ENCODE measurements around the gene CFAP45.
A peak's percentile ranks its signal among the peaks of the same experiment; 100 is the strongest.

CFAP45 gene, protein sequence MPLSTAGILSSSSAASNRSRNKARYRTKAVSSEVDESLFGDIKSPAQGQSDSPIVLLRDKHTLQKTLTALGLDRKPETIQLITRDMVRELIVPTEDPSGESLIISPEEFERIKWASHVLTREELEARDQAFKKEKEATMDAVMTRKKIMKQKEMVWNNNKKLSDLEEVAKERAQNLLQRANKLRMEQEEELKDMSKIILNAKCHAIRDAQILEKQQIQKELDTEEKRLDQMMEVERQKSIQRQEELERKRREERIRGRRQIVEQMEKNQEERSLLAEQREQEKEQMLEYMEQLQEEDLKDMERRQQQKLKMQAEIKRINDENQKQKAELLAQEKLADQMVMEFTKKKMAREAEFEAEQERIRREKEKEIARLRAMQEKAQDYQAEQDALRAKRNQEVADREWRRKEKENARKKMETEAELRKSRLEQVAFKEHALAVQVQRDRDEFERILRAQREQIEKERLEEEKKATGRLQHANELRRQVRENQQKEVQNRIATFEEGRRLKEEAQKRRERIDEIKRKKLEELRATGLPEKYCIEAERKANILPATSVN

DNA sequence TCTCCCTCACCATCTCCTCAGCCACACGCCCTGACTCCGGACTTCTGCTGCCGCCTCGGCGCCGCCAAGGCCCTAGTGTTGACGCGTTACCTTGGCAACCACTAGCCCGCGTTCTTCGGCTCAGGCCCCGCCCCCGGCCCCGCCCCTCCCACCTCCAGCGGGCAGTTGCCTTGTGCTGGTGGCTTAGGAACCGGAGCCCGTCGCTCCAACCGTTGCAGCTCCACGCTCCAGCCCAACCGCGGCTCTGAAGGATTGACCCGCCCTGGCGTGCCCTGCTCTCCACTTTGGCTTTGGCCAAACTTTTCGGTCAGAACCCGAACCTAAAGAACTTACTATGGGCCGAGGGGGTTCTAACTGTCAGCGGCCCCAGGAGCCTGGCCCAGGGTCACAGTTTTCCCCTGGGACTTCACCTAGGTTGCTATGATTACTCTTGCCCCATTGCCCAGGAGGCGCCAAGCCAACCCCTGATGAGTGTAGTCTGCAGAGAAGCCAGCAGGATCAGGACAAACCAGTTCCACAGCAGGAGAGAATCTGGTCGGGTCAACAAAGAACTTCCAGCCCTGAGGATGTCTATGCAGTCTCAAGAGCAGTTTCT is at the start of gene CFAP45:
Gene CFAP45, minus strand, starts transcription at position 80 of the 595 bp plus-strand sequence. Its CDS starts 67 bp downstream, at position 13.
- no peak for DNase-seq

DNA sequence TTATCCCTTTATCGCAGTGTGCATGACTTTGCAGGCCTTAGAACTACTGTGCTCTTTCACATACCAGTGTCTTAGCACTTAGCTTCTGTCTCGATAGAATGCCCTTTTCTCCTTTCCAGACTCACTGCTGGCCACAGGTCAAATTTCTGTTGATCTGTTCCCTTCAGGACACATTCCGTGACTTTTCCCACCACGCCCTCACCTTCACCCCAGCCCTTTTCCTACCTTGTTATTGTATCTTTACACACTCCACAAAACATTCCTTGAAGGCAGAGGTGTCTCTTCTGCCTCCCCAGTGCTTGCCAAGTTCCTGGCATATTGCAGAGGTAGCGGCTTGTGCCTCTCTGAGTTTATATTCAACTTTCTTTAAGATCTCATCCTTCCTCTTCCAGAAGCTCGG is 49.2 kb upstream of the CFAP45 start:
- DNase-seq: no peak

DNA sequence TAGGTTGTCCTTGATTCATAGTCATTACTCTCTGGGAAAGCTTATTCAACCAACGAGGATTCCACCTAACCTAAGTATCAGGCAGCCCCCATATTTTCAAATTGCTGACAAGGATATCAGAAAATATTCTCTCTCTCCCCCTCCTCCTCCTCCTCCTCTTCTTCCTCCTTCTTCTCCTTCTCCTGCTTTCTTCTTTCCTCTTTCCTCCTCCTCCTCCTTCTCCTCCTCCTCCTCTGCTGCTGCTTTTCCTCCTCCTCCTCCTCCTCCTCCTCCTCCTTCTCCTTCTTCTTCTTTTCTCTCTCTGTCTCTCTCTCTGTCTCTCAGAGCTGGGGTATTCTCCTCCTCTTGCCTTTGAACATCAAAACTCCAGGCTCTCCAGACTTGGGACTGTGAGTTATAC is 48.0 kb upstream of the CFAP45 start:
- no peak for DNase-seq

DNA sequence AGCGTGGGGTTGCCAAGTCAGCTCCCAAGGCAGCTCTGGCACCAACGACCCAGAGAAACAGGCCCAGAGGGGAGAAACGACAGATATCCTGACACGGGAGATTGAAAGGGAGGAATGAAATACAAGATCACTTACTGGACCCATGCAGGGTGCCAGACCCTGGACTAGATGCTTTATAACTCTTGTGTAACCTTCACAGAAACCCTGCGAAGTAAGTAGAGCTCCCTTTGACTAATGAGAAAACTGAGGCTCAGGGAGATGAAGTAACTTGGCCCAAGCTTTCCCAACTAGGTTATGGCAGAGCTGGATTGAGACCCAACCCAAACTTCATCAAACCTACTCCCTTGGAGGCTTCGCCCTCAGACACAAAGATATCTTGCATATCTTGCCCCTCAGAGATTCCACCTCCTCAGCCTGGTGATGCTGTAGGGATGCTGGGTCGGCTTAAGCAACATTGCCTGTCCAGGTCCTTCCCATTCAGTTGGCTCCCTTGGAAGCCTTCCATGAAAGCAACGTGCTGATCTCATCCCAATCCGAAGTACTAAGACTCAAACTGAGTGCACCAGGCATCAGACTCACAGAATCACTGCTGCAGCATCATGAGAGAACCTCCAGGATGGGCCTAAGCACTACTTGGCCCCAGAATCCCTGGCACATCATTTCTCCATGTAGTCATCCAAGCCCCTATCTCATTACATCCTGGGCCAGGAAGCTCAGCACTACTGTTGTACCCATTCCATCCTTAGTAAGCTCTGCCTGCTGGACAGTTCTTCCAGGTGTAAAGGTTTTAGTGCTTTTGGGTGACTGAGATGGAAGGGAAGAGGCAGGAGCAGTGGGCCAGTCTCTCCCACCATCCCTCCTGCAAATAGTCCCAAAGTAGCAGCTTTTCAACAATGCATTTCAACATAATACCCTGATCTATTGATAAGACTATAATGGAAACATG is 46.5 kb upstream of the CFAP45 start:
- DNase-seq: no peak

DNA sequence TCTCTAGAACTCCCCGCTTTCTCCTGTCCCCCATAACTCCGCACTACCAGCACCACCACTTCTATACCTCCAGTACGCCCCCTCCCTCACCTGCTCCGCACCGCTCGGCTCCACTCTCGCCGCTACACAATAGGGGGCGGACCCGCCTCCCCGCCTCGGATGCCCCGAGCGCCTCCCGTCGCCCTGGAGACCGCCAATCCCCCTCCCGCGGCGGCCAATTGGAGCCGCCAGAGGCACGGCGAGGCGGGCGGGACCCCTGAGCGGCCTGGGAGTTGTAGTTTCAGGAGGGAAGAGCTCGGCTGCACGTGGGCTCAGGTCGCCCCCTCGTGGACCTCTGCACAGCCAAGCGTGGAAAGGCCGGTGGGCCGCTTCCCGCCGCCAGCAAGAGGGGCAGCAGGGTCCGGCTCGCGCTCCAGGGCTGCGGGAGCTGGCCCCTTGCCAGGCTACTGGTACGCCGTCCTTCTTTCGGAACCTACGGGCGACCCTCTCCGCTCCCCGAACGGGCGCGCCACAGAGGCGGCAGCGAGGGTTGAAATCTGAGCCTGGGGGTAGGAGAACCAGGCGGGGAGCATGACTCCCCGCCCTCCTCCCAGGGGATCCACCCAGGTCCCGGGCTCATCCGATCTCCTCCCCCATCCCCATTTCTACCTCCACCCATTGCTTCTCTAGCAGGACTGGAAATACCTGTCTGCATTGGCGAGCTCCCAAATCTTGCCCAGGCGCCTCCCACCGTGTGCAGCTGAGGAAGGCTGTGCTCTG is 45.7 kb upstream of the CFAP45 start, which contains the start of gene IGSF9:
Gene IGSF9, minus strand, starts transcription at position 131 of the 759 bp plus-strand sequence. CDS start 2,159 bp downstream, outside the sequence.
- peak; percentile 84 for DNase-seq

DNA sequence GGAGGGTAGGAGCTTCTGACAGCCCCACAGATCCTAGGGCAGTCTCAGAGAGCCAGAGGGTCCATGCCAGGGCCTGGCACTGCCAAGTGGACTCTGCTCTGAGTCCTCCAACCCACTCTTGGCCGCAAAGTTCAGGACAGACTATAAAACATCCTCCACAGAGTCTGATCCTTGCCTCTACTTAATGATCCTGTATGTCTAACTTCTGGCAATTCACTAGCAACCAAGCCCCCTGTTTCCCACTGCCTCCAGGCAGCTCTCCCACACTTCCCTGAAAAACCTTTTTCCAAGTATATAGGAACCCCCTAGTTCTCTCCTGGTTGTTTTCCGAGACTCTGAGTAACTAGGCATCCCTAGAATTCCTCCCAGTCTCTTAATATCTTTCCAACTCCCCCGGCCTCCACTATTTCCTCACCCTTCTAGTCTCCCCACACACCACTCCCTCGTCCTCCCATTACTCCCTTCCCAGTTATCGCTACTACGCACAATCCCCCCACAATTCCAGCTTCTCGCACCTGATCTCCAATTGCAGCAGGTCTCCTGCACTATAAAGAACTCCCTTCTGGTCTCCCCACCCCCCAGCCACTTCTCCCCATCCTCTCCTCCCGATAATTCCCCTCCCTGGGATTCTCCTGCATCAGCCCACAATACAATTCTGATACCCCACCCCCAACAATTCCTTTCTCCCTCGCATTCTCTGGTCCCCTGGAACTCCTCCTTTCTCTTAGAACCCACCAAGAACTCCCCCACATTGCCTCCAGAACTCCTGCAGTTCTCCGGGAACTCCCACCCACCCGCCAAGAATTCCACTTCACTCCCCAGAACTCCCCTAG is 44.9 kb upstream of the CFAP45 start:
- DNase-seq: no peak

DNA sequence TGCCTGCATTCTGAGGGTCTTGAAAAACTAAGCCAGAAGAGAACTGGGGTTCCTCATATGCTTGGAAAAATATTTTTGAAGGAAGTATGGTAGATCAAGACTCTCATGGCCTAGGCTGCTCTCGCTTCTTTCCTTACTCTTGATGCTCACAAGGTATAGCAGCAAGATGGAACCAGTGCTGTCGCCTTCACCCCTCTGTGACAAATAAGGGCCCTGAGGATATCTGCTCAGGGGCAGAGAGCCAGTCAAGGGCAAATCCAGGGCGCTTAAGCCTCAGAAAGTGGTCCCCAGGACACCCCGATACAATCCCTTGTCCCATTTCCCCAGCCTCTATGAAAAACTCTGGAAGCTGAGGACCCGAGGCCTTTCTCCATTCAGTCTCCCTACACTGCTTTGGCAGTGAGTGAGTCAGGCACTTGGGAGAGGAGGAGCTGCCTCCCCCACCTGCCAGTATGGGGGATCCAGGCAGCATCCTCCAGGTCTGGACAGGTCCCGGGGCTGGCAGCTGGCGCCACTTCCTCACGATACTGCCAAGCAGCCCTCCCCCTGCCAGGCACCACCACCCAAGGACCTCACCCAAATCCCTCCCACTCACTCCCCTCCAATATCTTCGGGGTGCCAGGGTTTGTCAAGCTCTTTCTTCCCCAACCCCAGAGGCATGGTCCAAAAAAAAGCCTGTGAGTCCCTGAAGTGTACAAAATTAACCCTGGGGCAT is 44.1 kb upstream of the CFAP45 start:
- no peak for DNase-seq

DNA sequence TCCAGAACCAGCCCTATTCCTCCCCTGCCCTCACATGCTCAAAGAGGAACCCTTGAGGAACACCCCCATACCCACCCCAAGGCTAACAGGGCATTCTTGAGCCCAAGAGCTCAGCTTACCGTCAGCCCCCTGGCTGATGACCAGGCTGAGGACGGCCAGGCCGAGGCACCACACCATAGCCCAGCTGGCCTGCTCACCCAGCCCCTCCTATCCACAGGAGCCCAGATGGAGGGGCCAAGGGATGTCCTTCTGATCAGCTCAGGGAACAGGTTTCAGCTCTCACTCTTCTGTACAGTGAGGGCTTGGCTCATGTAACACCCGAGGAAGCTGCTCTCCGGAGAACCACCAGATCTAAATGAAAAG is 43.3 kb upstream of the CFAP45 start:
- no peak for DNase-seq

DNA sequence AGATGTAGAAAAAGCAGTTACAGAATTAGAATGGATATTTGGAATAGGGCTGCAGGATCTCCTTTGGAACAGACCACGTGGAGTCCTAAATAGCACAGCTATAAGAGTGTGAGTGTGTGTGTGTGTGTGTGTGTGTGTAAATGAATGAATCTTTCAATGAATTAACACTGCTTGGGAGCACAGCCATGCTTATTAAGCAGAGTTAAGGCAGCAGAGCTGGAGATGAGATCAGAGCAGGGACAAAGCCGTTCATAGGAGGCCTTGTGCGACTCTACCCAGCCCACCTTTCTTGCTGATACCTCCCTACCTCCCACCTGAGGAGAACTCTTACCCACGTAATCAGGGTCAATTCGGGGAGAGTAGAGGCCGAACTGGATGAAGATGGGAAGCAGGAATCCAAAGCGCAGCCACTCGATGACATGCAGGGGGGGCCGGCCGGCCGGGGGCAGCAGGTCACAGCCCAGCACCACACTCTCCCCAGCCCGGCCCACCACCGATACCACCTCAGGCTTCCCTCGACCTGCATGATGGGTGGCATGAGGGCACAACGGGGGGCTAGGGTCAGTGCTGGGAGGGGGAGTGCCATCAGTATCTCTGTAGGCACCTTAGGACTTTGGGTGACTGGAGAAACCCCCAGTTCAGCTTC is 42.8 kb upstream of the CFAP45 start:
- DNase-seq: no peak

DNA sequence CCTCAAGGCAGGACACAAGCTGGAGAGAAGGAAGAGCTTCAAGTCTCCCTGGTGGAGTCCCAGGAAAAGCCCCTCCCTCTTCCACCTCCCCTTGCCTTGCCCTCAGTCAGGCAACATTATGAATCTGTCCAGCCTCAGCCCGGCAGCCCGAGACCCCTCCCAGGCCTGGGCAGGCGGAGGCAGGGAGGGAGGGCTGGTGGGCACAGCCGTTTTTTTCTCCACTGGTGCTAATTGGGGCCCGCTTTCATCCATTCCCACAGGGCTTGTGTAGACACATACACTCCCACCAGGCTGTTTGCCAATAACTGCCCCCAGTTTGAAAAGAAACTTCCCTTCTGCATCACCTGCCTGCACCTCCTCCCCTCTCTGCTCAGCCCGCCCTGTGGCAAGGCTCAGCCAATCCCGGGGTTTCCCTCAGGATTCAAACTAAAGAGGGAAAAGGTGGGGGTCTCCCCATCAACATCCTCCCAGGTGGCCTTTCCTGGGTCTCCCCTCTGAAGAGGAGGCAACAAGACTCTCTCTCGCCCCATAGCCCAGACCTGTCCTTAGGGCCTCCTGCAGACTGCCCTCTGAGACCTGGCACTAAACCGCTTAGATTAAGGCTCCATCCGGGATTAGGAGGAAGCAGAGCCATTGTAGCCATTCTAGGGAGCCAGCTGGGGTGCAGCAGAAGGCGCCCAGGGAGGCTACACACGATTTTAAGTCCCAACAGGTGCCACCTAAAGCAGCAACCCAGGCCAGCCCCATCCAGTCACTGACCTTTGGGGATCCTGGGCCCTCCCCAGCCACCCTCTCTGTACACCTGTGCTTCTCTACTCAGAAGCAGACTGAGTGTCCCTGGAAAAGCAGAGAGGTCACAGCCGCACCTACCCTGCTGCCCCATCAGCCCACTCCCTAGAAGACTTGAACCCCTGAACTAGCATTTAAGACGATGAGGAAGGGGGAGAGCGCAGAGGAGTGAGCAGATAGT is 41.9 kb upstream of the CFAP45 start:
- no peak for DNase-seq

DNA sequence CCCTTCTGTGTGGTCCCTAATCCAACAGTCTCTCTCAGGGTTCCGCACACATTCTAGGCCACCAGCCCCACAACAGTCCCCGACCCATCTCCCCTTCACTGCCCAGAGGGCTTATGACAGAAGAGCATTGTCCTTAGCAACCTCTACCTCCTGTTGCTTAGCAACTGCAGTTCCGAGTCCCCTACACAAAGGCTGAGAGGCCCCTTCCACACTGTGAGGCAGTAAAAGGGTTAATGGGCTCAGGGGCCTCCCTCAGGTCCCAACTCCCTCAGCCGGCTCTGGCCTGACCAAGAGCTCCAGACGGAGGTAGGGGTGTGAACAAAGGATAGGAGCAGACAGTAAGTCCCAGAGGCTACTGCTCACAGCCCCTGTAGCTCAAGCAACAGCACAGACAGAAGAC is 41.2 kb upstream of the CFAP45 start:
- no peak for DNase-seq

DNA sequence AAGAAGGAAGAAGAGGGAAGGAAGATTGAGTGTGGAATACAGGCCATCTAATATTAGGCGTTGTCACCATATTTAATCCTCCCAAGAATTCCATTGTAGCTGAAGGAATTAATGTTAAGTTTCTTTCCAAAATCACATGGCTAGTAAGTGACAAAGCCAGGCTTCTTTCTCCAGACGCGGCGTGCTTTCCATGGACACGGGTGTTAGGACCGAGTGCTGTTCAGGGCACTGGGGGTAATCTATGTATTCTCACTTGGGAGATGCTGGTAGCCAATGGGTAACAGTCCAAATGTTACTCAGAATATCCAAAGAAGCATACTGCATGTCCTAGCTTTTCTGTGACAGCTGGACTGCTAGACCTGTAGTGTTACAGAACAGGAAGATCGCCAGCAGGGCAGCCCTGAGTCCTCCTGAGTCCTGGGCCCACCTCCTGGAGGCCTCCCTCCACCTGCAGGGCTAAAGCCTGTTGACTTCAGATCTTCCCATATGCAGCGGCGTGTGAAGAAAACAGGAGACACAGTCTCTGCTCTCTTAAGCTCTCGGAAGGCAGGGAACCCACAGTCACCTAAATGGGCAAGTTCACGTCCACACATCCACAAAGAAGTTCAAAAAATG is 40.1 kb upstream of the CFAP45 start:
- DNase-seq: no peak

DNA sequence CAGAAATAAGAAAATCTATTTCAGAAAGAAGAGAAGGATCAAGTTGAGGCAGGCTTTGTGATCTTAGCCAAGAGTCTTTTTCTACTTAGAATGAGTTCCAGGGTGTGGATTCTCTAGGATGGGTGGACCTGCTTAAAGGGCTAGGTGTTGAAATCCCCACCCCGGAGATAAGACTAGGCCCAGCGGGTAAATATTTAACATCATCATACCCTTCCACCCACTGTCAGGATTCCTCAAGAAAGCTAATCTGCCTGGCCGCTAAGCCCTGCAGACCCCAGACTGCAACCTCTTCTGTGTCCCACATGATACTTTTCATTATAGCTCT is 39.7 kb upstream of the CFAP45 start:
- DNase-seq: no peak

DNA sequence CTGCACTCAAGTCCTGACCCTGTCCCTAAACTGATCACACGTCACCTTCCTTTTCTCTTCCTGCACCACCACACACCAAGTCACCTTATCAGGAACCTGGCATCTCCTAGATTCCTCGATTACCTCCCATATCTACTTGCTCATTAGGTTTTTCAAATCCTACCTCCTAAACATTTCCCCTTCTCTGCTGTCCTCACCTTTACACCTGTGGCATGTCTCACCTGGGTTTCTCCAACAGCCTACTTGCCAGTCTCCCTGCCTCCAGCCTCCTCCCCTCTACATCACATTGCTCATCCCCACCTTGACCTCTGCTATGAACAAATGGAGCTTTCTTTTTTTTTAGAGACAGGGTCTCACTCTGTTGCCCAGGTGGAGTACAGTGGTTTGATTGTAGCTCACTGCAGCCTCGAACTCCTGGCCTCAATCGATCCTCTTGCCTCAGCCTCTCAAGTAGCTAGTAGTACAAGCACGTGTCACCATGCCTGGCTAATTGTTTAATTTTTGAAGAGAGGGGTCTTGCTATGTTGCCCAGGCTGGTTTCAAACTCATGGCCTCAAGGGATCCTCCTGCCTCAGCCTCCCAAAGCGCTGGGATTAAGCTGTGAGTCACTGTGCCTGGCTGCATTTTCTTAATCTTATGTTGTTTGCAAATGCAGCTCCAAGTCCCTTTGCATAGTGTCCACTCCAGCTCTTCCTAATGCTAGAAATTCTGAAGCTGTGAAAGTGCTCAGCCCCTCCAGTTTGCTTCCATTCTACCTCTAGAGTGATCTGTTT is 39.1 kb upstream of the CFAP45 start:
- no peak for DNase-seq

DNA sequence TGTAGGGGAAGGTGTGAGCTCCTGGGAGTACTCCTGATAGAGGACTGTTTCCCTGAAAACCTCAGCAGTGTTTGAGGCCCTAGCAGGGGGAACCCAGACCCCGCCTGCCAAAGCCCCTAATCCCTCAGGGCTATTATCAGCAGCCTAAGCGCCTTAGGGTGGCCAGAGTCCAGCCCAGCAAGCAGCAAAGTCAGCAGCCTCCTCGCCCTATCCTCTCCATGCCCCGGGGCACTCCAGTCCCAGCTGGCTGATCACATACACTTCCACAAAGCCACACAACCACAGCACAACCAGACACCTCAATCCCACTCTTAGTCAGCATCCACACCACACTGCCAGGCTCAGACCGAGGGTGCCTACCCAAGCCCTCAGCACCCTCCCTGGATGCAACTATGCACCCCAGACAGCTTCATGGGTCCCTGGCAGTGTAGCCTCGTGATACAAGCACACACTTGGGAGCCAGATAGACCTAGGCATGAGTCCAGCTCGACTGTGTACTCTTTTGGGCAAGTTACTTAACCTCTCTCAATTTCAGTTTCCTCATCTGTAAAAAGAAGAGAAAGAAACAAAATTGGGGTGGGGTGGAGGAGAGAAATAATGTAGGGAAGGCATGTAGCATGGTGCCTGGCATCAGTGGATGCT is 38.4 kb upstream of the CFAP45 start:
- DNase-seq: no peak

DNA sequence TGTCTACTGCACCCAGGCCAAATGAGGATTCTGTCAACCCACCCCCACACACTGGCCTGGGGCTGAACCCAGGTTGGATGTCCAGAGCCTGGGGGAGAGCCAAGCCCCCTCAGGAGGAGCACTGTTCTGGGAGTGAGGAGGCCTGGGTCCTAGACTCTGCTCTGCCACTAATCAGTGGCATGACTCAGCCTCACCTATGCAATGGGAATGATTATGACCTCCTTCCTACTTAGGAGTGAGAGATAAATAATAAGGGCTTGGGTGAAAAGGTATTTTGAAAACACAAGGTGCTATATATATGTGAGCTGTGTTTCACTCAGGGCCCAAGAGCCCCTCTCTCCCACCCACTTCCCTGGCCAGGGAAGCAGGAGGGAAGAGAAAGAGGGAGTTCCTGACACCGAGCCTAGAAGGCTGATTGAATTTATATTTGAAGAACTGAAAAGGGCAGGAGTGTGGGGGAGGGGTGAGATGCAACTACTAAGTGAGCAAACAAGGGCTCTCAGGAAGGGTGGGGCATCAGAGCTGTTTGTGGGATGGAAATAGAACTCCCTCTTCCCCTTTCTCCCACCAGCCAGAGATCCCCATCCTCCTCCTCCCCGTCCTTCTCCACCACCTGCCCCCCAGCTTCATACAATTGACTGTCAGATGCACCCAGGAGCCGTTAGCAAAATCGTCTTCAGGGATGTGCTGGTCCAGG is 37.2 kb upstream of the CFAP45 start:
- no peak for DNase-seq
